Hindlimb muscle (tissue), 1 donor: ENCODE measurements around the gene PRKN. TPM values are rescaled to one million over a fixed set of nuclear protein-coding genes. Genes with fewer than 3 reads are reported as not detected.
A peak's percentile ranks its signal among the peaks of the same experiment; 100 is the strongest.
"Not testable (repeated sequence)": the region's sequence is repeated elsewhere in the genome, so short reads cannot be mapped to it uniquely, and the experiment has no call there.

Experiments
- DNase-seq: peaks from one replicate; pipeline ENCODE4 v3.0.0-alpha.2; 2013
- polyA plus RNA-seq: library from polyadenylated mRNA; unstranded; fragments of 120-200 nt; gene quantifications from one replicate; pipeline ENCODE4 v1.2.1, GENCODE V29; 2013; ENCODE audit not compliant: insufficient read length

PRKN gene
- polyA plus RNA-seq, 1 donor: 4.5 TPM

GRCh38 chr6:161522276-161522675 is 1205.3 kb downstream of the PRKN start:
- no peak for DNase-seq

- DNase-seq: no peak
Observed at GRCh38 chr6:161511447-161512095, 1216.0 kb downstream of the PRKN start.

GRCh38 chr6:161508341-161508740 is 1219.2 kb downstream of the PRKN start:
- DNase-seq: no peak

- no peak for DNase-seq
Observed at GRCh38 chr6:161507375-161507774, 1220.2 kb downstream of the PRKN start.

GRCh38 chr6:161503570-161503969 is 1224.0 kb downstream of the PRKN start:
- no peak for DNase-seq

- no peak for DNase-seq
Observed at GRCh38 chr6:161498881-161499280, 1228.7 kb downstream of the PRKN start.

GRCh38 chr6:161498359-161498758 is 1229.2 kb downstream of the PRKN start:
- DNase-seq: no peak

- no peak for DNase-seq
Observed at GRCh38 chr6:161496941-161497340, 1230.6 kb downstream of the PRKN start.

GRCh38 chr6:161496271-161496670 is 1231.3 kb downstream of the PRKN start:
- not testable (repeated sequence) for DNase-seq

GRCh38 chr6:161494566-161494965 is 1233.0 kb downstream of the PRKN start:
- no peak for DNase-seq

GRCh38 chr6:161493576-161494118 is 1233.9 kb downstream of the PRKN start:
- DNase-seq: no peak

- DNase-seq: no peak
Observed at GRCh38 chr6:161489626-161490306, 1237.8 kb downstream of the PRKN start.

- no peak for DNase-seq
Observed at GRCh38 chr6:161487694-161488093, 1239.9 kb downstream of the PRKN start.

GRCh38 chr6:161487217-161487531 is 1240.4 kb downstream of the PRKN start:
- DNase-seq: no peak

GRCh38 chr6:161486361-161487216 is 1241.0 kb downstream of the PRKN start:
- no peak for DNase-seq

- no peak for DNase-seq
Observed at GRCh38 chr6:161482517-161482858, 1245.1 kb downstream of the PRKN start.

- DNase-seq: no peak
Observed at GRCh38 chr6:161481786-161482516, 1245.6 kb downstream of the PRKN start.

- DNase-seq: no peak
Observed at GRCh38 chr6:161480421-161481155, 1247.0 kb downstream of the PRKN start.

GRCh38 chr6:161479376-161479775 is 1248.2 kb downstream of the PRKN start:
- no peak for DNase-seq

- DNase-seq: no peak
Observed at GRCh38 chr6:161477876-161478425, 1249.6 kb downstream of the PRKN start.

- DNase-seq: peak; percentile 11
Observed at GRCh38 chr6:161476711-161477110, 1250.9 kb downstream of the PRKN start.

- no peak for DNase-seq
Observed at GRCh38 chr6:161465403-161465802, 1262.2 kb downstream of the PRKN start.
